ENCODE data around the gene APCDD1L.

Gene APCDD1L

GRCh38 chr20:58466729-58467571 is 48.2 kb downstream of the APCDD1L start:
- DNase-seq (ENCODE audit: low read depth): no peak

GRCh38 chr20:58466095-58466708 is 49.0 kb downstream of the APCDD1L start:
- no peak for DNase-seq (ENCODE audit: low read depth)

DNA sequence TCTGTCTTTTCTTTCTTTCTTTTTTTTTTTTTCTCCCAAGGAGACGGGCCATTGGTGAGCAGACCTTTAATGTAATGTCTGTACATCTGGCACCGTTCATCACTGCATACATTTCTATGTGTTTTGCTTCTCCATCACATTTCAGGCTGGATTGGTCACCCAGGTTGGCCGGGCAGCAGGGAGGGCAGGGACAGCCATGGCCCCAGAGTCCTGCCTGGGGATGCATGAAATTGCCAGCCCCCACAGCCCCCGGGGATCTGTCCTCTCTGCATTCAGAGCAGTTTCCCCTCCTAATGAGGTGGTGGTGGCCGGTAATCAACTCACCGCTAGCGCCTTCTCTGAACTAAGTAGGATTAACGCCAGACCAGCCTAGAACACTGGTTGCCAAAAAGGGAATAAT is 50.4 kb downstream of the APCDD1L start:
- no peak for DNase-seq (ENCODE audit: low read depth)

- no peak for DNase-seq (ENCODE audit: low read depth)
Measured at GRCh38 chr20:58463256-58463655, 51.9 kb downstream of the APCDD1L start.

DNA sequence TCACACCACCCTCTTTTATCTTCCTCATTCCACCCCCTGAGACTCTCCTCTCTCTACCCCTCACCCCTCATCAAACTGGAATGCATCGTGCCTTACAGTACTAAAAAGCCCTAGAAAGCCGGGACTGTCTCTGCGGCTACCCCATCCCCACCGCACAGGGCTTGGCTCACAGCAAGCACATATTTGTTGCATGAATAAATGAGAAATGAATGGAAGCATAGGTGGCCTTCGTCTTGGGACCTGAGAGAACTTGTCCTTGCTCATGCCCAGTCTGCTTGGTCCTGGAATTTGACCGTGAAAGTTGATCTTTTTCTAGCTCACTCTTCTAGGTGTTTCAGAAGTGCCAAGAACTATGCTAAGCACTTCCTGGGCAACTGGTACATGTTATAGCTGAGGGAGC is 53.3 kb downstream of the APCDD1L start:
- DNase-seq (ENCODE audit: low read depth): no peak

GRCh38 chr20:58461104-58461503 is 54.1 kb downstream of the APCDD1L start:
- DNase-seq (ENCODE audit: low read depth): no peak

GRCh38 chr20:58459058-58459750 is 56.0 kb downstream of the APCDD1L start:
- no peak for DNase-seq (ENCODE audit: low read depth)

DNA sequence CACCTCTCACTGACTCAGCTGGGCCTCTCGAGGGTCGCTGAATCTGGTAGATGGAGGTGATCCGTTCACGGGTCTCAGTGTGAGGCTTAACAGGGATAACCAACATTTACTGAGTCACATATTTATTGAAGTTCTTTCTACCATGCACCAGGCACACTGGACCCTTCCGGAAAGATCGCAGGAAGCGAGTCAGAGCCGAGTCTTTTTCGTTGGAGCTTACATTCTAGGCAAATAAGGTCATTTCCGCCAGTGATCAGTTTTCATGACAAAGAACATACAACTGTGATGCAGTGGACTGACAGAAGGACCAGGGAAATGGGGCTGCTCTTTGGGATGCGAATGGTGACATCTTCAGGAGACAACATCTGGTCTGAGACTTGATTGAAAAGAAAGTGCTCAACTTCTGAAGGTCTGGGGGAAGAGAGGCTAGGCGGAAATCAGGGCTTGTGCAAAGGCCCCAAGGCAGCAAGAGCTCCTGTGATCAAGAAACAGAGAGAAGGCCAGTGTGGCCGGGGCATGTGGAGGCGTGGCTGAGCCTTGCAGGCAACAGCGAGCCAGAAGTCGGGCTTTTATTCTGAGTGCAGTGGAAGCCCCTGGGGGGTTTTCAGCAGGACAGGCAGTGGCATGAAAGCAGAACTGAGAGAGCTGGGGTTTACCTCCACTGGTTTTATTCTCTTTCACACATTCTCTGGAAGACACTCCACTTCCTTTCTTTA is 56.7 kb downstream of the APCDD1L start:
- peak; percentile 52 for DNase-seq (ENCODE audit: low read depth)

DNA sequence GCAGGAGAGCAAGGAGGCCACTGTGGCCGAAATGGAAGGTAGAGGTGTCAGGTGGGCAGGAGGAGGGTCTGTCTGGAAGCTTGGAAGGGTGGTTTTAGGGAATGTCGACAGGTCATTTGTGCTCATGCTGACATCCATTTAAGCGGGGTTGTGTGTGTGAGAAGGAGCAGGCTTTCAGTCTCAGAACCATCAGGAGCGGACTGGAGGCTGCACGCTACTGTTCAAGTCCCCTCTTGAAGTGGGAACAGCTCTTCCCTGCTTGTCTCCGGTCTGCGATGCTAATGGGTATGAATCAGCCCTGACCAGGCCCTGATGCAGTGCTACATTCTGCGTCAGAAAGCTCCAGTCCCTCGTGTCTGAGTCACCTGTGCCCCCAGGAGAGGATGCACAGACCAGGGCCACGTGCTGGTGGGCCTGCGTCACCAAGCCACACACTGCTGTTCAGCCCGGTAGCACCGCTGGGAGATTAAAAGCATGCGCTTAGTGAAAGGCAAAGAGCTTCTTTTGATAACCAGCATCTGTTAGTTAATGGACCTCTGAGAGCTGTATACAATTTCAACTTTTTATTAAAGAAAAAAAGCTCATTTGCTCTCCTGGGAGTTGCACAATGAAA is 58.0 kb downstream of the APCDD1L start:
- DNase-seq (ENCODE audit: low read depth): peak; percentile 77

DNA sequence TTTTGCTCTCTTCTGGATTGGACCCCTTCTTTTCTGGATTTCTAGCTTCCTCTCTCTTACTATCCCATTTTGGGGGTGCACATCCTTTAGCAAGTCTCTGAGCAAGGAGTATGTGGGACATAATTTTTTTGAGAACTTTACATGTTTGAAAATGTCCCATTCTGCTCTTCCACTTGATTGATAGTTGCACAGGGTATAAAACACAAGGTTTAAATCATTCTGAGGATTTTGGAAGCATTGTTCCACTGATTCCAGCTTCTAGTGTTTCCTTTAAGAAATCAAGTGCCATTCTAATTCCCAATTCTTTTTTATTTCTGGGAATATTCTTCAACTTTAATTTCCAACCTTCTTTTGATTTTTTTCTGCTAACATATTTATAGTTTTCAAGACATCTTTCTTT is 60.7 kb downstream of the APCDD1L start:
- no peak for DNase-seq (ENCODE audit: low read depth)

DNA sequence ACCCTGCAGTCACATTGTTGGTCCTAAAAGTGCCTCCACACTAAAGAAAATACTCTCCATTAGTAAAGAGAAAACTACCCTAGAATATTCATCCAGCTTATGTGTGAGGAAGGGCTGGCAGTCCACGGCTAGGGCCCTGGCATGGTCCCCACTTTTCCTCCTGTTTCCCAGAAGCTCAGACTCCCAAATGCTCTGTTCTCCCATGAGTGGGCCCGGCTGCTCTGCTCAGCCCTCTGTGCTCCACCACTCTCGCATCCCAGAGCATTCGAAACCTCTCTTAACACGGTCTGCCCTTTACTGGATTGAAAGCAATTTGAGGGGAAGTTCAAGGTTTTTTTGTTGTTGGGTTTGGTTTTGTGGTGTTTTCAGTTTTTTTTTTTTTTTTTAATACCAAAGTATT is 61.8 kb downstream of the APCDD1L start:
- DNase-seq (ENCODE audit: low read depth): no peak

DNA sequence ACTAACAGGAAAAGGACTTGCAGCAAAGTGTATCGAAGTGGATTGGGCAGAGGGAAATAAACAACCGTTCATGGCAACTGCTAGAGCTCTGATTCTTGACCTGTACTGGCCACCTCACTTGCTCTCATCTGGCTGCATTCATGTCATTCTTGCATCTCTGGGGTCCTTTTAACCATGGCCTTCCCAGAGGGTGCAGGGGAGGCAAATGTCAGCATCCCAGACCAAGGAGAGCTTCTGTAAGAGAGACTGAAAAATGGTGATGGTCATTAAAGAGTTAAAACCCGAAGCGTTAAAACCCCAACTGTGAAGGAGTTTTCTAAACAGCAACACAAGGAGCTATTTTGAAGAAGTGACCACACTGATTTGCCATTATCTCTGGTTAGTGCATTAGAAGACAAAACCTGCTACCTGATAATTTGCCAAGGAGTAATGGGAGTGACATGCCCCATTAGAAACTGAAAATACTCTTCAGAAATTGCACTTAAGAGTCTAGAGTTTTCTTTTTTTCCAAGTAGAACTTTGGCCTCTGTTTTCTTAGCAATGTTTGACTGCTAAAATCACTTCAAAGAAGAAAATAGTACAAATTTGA is 62.4 kb downstream of the APCDD1L start:
- no peak for DNase-seq (ENCODE audit: low read depth)

DNA sequence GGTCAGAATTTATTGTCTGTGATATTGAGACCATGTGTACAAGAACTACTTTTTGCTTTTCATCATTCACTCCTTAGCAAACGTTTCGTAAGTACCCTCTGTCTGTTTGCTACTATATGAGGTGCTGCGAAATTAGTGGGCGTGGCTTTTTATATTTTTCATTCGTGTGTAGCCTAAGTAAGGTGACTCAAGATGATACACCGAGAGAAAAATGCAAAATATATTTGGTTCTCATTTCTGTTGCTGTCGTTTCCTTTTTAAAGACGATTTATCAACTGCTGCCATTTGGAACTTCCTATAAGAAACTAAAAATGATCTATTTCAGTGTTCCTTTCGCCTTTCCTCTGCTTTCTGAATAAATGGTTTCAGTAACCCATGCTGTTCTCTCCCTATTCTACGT is 64.9 kb downstream of the APCDD1L start:
- DNase-seq (ENCODE audit: low read depth): peak; percentile 56

DNA sequence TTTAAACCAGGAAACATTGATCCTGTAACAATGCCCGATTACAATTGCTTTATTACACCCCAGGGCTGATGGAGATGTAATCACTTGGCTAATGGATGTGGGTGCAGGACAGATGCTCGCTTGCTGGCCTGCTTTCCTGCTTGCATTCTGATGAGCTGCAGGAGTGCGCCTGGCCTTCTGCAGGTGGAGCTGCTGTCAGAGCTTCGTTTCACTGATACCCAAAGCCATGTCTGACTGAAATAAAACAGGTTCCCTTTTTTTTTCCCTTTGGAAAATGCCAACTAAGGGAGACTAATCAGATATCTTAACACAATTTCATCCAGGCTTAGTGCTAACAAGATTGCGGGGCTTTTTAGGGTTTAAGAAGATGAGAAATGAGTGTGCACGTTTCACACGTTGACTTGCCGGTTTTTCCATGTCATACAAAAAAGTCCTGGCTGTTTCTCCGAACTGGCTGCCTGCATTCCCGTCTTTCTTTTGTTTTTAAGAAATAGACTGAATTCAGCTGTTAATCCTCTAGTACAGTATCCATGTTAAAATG is 65.4 kb downstream of the APCDD1L start:
- no peak for DNase-seq (ENCODE audit: low read depth)

GRCh38 chr20:58448958-58449357 is 66.2 kb downstream of the APCDD1L start:
- DNase-seq (ENCODE audit: low read depth): no peak

DNA sequence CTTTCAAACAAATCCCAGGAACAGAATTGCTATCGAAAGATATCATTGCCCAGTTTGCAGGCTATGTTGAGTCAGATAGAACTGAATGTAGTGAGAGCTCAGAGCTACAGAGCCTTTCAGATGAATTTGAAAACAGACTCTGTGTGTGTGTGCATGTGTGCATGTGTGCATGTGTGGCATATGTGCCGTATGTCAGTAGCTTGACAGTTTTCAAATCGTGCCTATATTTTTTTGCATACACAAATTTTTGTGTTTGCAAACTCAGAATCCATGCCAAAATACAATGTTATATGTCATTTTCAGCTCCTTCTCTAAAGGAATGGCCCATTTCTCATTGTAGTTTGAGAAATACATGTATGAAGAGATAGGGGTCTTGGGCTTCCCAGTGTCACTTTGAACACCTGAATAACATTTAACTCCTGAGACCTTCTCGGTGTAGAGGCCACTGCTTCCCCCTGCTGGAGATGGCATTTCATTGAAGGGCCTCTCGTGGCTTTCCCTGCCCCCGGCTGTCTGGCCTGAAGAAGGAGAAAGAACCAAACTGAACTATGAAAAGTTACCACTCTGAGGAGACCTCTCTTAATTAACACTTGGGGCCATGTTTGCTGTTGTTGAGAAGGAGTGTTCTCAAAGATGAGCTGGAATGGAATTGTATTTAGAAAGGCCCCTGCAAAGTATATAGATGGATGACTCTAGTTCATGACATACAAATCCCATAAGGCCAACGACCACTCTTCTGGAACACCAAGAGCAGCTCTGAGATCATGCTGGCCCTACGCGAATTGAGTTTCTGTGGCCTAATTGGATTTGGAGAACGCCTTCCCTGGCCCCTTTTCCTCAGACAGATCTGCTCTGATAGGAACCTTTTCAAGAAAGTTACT is 67.4 kb downstream of the APCDD1L start:
- DNase-seq (ENCODE audit: low read depth): peak; percentile 66

GRCh38 chr20:58446960-58447265 is 68.3 kb downstream of the APCDD1L start:
- DNase-seq (ENCODE audit: low read depth): no peak

GRCh38 chr20:58446264-58446959 is 68.8 kb downstream of the APCDD1L start:
- no peak for DNase-seq (ENCODE audit: low read depth)

- DNase-seq (ENCODE audit: low read depth): no peak
Measured at GRCh38 chr20:58444746-58445255, 70.4 kb downstream of the APCDD1L start.

DNA sequence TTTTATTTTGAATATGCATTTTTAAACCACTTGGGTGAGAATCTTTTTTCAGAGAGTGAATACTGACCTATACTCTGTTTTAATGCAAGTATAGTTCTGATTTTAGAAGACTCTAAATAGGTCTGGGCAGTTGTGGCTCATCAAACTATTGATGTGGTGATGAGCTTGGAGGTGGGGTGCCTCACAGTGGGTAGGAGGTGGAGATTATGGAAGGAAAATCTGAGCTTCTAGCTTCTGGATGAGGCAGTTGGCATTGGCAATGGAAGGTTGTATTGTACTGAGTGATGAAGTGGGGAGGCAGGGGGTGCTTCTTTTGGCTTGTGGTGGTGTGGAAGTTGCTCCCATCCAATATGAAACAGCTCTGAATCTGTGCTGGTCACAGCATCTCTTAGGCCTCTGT is 73.5 kb downstream of the APCDD1L start:
- DNase-seq (ENCODE audit: low read depth): no peak

Measured in EH (cell line).